GM12878 (cell line): ENCODE measurements around the gene MTX1. TPM values are rescaled to one million over a fixed set of nuclear protein-coding genes. Genes with fewer than 3 reads are reported as not detected.
"Not testable (repeated sequence)": the region's sequence is repeated elsewhere in the genome, so short reads cannot be mapped to it uniquely, and the experiment has no call there.

Source experiments
- ATAC-seq: fragments of 200-7000 bp; cut with Tn5 transposase; 3 replicates; pipeline ENCODE4 v1.9.1; 2020; ENCODE audit warnings: mild to moderate bottlenecking, moderate library complexity
- BruUV-seq: library from RNA; stranded (reverse); fragments of 400-500 nt; replicated peaks from 2 replicates; lab custom pipeline; 2021; lab: Mats Ljungman, UMichigan
- CTCF ChIA-PET: fragments of 300-600 bp; sonication (Branson Sonifier 250); formaldehyde crosslinking; extraction: SDS; loops from one replicate; lab custom pipeline; 2021; ENCODE audit warnings: inconsistent platforms; lab: Yijun Ruan, JAX
- POLR2A ChIA-PET: fragments of 350-600 bp; formaldehyde crosslinking; extraction: SDS; loops from one replicate; lab custom pipeline; 2021; ENCODE audit warnings: inconsistent platforms; lab: Charles Lee
- RAD21 ChIA-PET: fragments of 300-600 bp; sonication (Branson Sonifier 250); formaldehyde crosslinking; loops from one replicate; lab custom pipeline; 2023; ENCODE audit warnings: antibody characterized with exemption; ENCODE audit not compliant: unreplicated experiment; lab: Charles Lee
- SMC1A ChIA-PET: fragments of 300-600 bp; sonication (Branson Sonifier 250); formaldehyde crosslinking; loops from one replicate; lab custom pipeline; 2023; ENCODE audit not compliant: unreplicated experiment, uncharacterized antibody; lab: Charles Lee
- DNase-seq: peaks from one replicate; pipeline ENCODE4 v3.0.0-alpha.2; 2011; ENCODE audit warnings: low read depth, low spot score
- FAIRE-seq: peaks from 3 replicates; lab custom pipeline; 2011; peaks lifted over from hg19 to GRCh38; lab: Jason Lieb, UNC
- H2AFZ ChIP-seq: 2 replicates; pipeline ENCODE4 v1.6.0; 2011; ENCODE audit warnings: low read depth, low read length, control low read depth; ENCODE audit not compliant: control insufficient read depth
- H3K27ac ChIP-seq: 2 replicates; pipeline ENCODE4 v1.5.1; 2011; ENCODE audit warnings: control low read depth; ENCODE audit not compliant: control insufficient read depth, insufficient read depth
- H3K27me3 ChIP-seq, 2 experiments: replicated peaks in 1 of 2; 2 replicates each; pipeline versions ENCODE4 v1.6.0 to v1.6.1; 2011; ENCODE audit warnings: low read length in 1 of 2; ENCODE audit not compliant: control insufficient read depth in 2 of 2, insufficient read depth in 2 of 2
- H3K36me3 ChIP-seq, 2 experiments: 2 replicates each; pipeline ENCODE4 v1.5.1; 2011; ENCODE audit warnings: low read length in 1 of 2; ENCODE audit not compliant: control insufficient read depth in 2 of 2, insufficient read depth in 2 of 2
- H3K4me1 ChIP-seq: 2 replicates; pipeline ENCODE4 v1.6.1; 2011; ENCODE audit warnings: mild to moderate bottlenecking, low read length, moderate library complexity, mixed read lengths; ENCODE audit not compliant: control insufficient read depth, insufficient read depth
- H3K4me2 ChIP-seq: 2 replicates; pipeline ENCODE4 v1.6.0; 2011; ENCODE audit warnings: control low read depth; ENCODE audit not compliant: control insufficient read depth, insufficient read depth
- H3K4me3 ChIP-seq: fragments of 200-600 bp; sonication (generic); 2 replicates; pipeline ENCODE4 v1.5.1; 2016
- H3K79me2 ChIP-seq: 2 replicates; pipeline ENCODE4 v1.6.0; 2011; ENCODE audit warnings: low read length; ENCODE audit not compliant: control insufficient read depth, insufficient read depth
- H3K9ac ChIP-seq: 2 replicates; pipeline ENCODE4 v1.8.0; 2011; ENCODE audit warnings: low read length, control low read depth, mixed read lengths; ENCODE audit not compliant: control insufficient read depth, insufficient read depth
- H3K9me3 ChIP-seq: replicated peaks from 3 replicates; pipeline ENCODE4 v1.5.1; 2011; ENCODE audit warnings: mild to moderate bottlenecking, low read length; ENCODE audit not compliant: control insufficient read depth, insufficient read depth
- H4K20me1 ChIP-seq: 2 replicates; pipeline ENCODE4 v1.6.0; 2011; ENCODE audit not compliant: control insufficient read depth, insufficient read depth
- CREB1 ChIP-seq: IDR thresholded peaks from 2 replicates; pipeline ENCODE4 v1.6.1; 2012; ENCODE audit warnings: low read depth, mild to moderate bottlenecking, inconsistent platforms
- NR2F1 ChIP-seq: fragments of 450-650 bp; conservative IDR thresholded peaks from 2 replicates; pipeline ENCODE4 v1.6.1; 2017; ENCODE audit warnings: mild to moderate bottlenecking
- RAD21 ChIP-seq: IDR thresholded peaks from 2 replicates; pipeline ENCODE4 v1.6.1; 2011; ENCODE audit warnings: mild to moderate bottlenecking, low read depth, low read length, moderate library complexity; ENCODE audit not compliant: insufficient read depth
- WGBS: methylation state at CpG from one replicate; pipeline ENCODE4 v1.1.6; 2016; ENCODE audit warnings: low lambda C conversion rate; ENCODE audit not compliant: insufficient replicate concordance, insufficient coverage; ENCODE audit errors: missing lambda C conversion rate; 5-methylcytosine and 5-hydroxymethylcytosine counted together
- in situ Hi-C: fragments of 300-500 bp; cut with MboI; formaldehyde crosslinking; loops from 9 replicates; pipeline ENCODE4 v1.14.3; 2018; ENCODE audit warnings: mixed read lengths
- intact Hi-C: fragments of 100-400 bp; cut with micrococcal nuclease; formaldehyde crosslinking; loops from one replicate; pipeline ENCODE4 v1.14.2; 2022; ENCODE audit not compliant: unreplicated experiment
- polyA plus RNA-seq, 11 experiments: library from polyadenylated mRNA; depleted of rRNA in 4 of 11; unstranded in 6 of 11; stranded (reverse) in 5 of 11; fragments of >200 nt; fragmentation: Nextera tagmentation in 4 of 11; fragmentation: Illumina TruSeq in 1 of 11; extraction: Ambion mirVana in 4 of 11; extraction: Trizol in 1 of 11; gene quantifications; 1 replicate in 1 of 11; 2 replicates in 10 of 11; pipeline versions ENCODE4 v1.2.1 to v1.2.3, GENCODE V29; 2011 to 2016; ENCODE audit warnings: inconsistent platforms in 2 of 11, missing spikeins in 2 of 11, low read depth in 1 of 11
- total RNA-seq, 4 experiments: library from RNA; depleted of rRNA in 3 of 4; stranded (reverse); fragments of >200 nt in 3 of 4; fragmentation: Illumina TruSeq in 1 of 4; extraction: Trizol in 1 of 4; gene quantifications; 2 replicates each; pipeline versions ENCODE4 v1.2.1 to v1.2.3, GENCODE V29; 2013 to 2021
- TF ChIP-seq, protein P1 (sequence below): fragments of 450-650 bp; IDR thresholded peaks from 2 replicates; pipeline ENCODE4 v1.6.1; 2016; ENCODE audit warnings: mild to moderate bottlenecking, moderate library complexity, borderline replicate concordance
- TF ChIP-seq, protein P2 (sequence below): IDR thresholded peaks from 2 replicates; pipeline ENCODE4 v1.6.1; 2011; ENCODE audit warnings: low read depth, low read length, improper control_type of control experiment, borderline replicate concordance

MTX1 gene
- total and polyA plus RNA-seq, 10 of the 15 experiments (the other 5 are each of a cell fraction or from before 2014, with no cell fraction given): 15.8 to 92.0 (median 49.1) TPM

DNA sequence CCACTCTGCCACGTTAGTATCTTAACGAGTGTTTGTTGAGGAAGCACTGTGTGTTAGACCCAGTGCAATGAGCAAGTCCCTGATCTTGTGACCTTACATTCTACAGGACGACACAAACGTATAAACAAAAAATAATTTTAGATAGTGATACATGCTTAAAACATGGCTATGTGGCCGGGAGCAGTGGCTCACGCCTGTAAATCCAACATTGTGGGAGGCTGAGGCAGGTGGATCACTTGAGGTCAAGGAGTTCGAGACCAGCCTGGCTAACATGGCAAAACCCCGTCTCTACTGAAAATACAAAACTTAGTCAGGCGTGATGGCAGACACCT lies 19.6 kb downstream of the MTX1 start (continued):
- TF ChIP-seq, protein P1, sequence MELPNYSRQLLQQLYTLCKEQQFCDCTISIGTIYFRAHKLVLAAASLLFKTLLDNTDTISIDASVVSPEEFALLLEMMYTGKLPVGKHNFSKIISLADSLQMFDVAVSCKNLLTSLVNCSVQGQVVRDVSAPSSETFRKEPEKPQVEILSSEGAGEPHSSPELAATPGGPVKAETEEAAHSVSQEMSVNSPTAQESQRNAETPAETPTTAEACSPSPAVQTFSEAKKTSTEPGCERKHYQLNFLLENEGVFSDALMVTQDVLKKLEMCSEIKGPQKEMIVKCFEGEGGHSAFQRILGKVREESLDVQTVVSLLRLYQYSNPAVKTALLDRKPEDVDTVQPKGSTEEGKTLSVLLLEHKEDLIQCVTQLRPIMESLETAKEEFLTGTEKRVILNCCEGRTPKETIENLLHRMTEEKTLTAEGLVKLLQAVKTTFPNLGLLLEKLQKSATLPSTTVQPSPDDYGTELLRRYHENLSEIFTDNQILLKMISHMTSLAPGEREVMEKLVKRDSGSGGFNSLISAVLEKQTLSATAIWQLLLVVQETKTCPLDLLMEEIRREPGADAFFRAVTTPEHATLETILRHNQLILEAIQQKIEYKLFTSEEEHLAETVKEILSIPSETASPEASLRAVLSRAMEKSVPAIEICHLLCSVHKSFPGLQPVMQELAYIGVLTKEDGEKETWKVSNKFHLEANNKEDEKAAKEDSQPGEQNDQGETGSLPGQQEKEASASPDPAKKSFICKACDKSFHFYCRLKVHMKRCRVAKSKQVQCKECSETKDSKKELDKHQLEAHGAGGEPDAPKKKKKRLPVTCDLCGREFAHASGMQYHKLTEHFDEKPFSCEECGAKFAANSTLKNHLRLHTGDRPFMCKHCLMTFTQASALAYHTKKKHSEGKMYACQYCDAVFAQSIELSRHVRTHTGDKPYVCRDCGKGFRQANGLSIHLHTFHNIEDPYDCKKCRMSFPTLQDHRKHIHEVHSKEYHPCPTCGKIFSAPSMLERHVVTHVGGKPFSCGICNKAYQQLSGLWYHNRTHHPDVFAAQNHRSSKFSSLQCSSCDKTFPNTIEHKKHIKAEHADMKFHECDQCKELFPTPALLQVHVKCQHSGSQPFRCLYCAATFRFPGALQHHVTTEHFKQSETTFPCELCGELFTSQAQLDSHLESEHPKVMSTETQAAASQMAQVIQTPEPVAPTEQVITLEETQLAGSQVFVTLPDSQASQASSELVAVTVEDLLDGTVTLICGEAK: peak; percentile 51; the same call in 1 of the 2 replicates
- TF ChIP-seq, protein P2, sequence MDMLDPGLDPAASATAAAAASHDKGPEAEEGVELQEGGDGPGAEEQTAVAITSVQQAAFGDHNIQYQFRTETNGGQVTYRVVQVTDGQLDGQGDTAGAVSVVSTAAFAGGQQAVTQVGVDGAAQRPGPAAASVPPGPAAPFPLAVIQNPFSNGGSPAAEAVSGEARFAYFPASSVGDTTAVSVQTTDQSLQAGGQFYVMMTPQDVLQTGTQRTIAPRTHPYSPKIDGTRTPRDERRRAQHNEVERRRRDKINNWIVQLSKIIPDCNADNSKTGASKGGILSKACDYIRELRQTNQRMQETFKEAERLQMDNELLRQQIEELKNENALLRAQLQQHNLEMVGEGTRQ: no peak
- TF ChIP-seq CREB1 (no peak), NR2F1 (peak; percentile 44; the same call in 1 of the 2 replicates), RAD21 (no peak)

DNA sequence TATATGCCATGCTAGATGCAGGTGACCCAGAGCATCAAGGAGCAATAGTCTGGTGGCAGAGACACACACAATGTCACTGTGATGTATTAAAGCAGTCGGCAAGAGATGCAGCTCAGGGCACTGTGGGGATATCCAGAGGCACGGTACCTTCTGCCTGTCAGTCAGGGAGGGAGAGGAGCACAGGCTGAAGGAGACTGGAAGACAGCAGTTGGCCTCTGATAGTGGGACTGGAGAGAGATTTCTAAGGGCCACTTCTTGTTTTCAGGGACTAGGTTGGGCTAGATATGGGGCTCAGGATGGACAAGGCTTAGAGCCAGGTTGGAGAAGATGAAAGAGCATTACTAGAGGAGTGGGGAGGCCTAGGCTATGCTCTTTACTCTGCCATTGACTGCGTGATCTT lies 22.8 kb downstream of the MTX1 start:
- CTCF ChIA-PET: interaction anchor here (0.7 kb wide), 1 partner anchor 18 kb away, joined by 3 read pairs; no protein-coding TSS in a partner anchor
- SMC1A ChIA-PET, H3K4me3 ChIP-seq, RAD21 ChIA-PET, H2AFZ ChIP-seq, H3K27ac ChIP-seq, H3K4me1 ChIP-seq, H3K36me3 ChIP-seq, intact Hi-C loops, POLR2A ChIA-PET, H3K27me3 ChIP-seq, in situ Hi-C loops, H3K4me2 ChIP-seq, H4K20me1 ChIP-seq, H3K9ac ChIP-seq, ATAC-seq, DNase-seq, FAIRE-seq, H3K9me3 ChIP-seq, BruUV-seq: not testable (repeated sequence)
- WGBS: 51% methylated on average over 3 of the region's 3 CpGs
- H3K79me2 ChIP-seq: peaks cover 13% of the 10 kb centered on the region

DNA sequence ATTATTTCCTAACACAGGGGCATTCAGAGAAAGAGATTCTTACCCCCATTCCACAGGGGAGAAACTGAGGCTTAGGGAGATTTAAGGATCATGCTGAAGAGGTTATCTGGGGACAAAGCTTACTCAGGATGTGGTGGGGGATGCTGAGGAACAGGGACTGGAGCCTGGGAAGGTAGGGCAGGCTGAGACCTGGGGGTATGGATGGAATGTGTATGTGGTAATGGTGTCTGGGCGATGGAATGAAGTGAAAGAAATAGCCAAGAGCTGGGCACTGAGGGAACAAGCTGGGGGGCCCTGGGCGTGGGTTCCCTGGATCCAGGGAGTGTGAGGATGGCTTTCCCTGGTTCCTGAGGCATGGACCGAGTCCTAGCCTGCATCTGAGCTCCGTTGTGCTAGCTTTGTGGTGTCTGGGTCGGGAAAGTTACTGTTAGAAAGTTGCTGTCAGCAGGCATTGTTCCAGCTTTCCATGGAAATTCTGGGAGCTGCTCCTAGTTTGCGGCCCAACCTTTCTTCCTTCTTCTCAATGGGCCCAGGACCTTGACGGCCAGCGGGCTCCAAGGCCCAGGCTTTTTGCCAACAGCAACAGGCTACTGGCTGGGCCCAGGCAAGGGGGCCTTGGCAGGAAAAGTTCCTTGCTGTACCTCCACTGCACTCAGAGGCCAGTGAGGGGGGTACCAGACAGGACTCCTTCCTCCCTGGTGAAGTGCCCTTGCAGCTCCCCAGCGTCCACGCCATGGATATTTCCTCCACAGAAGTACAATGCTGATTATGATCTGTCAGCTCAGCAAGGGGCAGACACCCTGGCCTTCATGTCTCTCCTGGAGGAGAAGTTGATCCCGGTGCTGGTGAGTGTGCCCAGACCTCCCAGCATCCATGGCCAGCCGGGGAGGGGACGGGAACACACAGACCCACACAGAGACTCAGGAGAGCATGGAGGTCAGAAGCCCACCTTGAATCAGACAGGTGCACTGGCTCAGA lies 23.8 kb downstream of the MTX1 start:
- H3K27ac ChIP-seq, H3K4me2 ChIP-seq, RAD21 ChIA-PET, H3K79me2 ChIP-seq, SMC1A ChIA-PET, H3K27me3 ChIP-seq, H3K4me3 ChIP-seq, DNase-seq, H3K4me1 ChIP-seq, ATAC-seq, FAIRE-seq, POLR2A ChIA-PET, CTCF ChIA-PET, BruUV-seq, H3K9me3 ChIP-seq, H3K36me3 ChIP-seq, H4K20me1 ChIP-seq, H3K9ac ChIP-seq, in situ Hi-C loops, H2AFZ ChIP-seq, intact Hi-C loops: not testable (repeated sequence)
- 74% methylated on average over 13 of the region's 13 CpGs for WGBS
